K562 (cell line): Measurements from ENCODE around the gene TRIP10. TPM values are rescaled to one million over a fixed set of nuclear protein-coding genes. Genes with fewer than 3 reads are reported as not detected.

Experiments
- ADNP ChIP-seq: fragments of 200-800 bp; sonication (Bioruptor generic); IDR thresholded peaks from 2 replicates; pipeline ENCODE4 v1.6.1; 2016; ENCODE audit warnings: missing genetic modification characterization, missing compliant biosample characterization
- AFF4 ChIP-seq: sonication (generic); formaldehyde crosslinking; IDR thresholded peaks from 2 replicates; pipeline ENCODE4 v1.8.0; 2023; ENCODE audit warnings: mild to moderate bottlenecking, missing genetic modification reagents
- CBFB ChIP-seq: sonication (generic); formaldehyde crosslinking; IDR thresholded peaks from 2 replicates; pipeline ENCODE4 v1.4.0; 2020; ENCODE audit warnings: mild to moderate bottlenecking, missing genetic modification reagents
- HDGF ChIP-seq: fragments of 450-650 bp; IDR thresholded peaks from 2 replicates; pipeline ENCODE4 v1.6.1; 2016
- HLTF ChIP-seq: fragments of 450-650 bp; IDR thresholded peaks from 2 replicates; pipeline ENCODE4 v1.6.1; 2016
- KAT2B ChIP-seq: IDR thresholded peaks from one replicate; pipeline ENCODE4 v1.6.1; 2012; ENCODE audit warnings: low read depth, mild to moderate bottlenecking, control low read depth, inconsistent platforms, low read length, moderate library complexity
- KLF1 ChIP-seq: fragments of 450-650 bp; IDR thresholded peaks from 2 replicates; pipeline ENCODE4 v1.6.1; 2016; ENCODE audit warnings: missing genetic modification characterization, missing compliant biosample characterization
- MAX ChIP-seq: sonication (generic); formaldehyde crosslinking; IDR thresholded peaks from 2 replicates; pipeline ENCODE4 v1.9.0; 2022; ENCODE audit warnings: mild to moderate bottlenecking, missing genetic modification reagents
- PCBP2 ChIP-seq: fragments of 200-400 bp; formaldehyde crosslinking; IDR thresholded peaks from 2 replicates; pipeline ENCODE4 v1.6.1; 2018; ENCODE audit warnings: low read length, low read depth, mild to moderate bottlenecking, moderate library complexity; ENCODE audit not compliant: poor library complexity, severe bottlenecking
- POLR3G ChIP-seq: IDR thresholded peaks from 2 replicates; pipeline ENCODE4 v1.6.1; 2011; ENCODE audit not compliant: insufficient read length, insufficient replicate concordance; ENCODE audit errors: extremely low read depth
- SNIP1 ChIP-seq: fragments of 450-650 bp; IDR thresholded peaks from 2 replicates; pipeline ENCODE4 v1.7.1; 2017; ENCODE audit warnings: low read depth, mild to moderate bottlenecking
- SUPT5H ChIP-seq: fragments of 450-650 bp; IDR thresholded peaks from 2 replicates; pipeline ENCODE4 v1.6.1; 2016
- TEAD1 ChIP-seq, 2 experiments: fragments of 450-650 bp in 1 of 2; sonication (generic) in 1 of 2; formaldehyde crosslinking; IDR thresholded peaks; 2 replicates each; pipeline versions ENCODE4 v1.4.0 to v1.8.0; 2020 to 2022; ENCODE audit warnings: mild to moderate bottlenecking in 2 of 2, missing genetic modification reagents in 1 of 2
- TSC22D4 ChIP-seq: fragments of 450-650 bp; IDR thresholded peaks from 2 replicates; pipeline ENCODE4 v1.6.1; 2016; ENCODE audit warnings: missing genetic modification characterization, missing biosample characterization, control low read depth
- ZBTB17 ChIP-seq: fragments of 450-650 bp; formaldehyde crosslinking; IDR thresholded peaks from 2 replicates; pipeline ENCODE4 v1.4.0; 2020; ENCODE audit warnings: mild to moderate bottlenecking
- ZNF224 ChIP-seq: sonication (generic); formaldehyde crosslinking; IDR thresholded peaks from 2 replicates; pipeline ENCODE4 v1.8.0; 2022; ENCODE audit warnings: mild to moderate bottlenecking, missing genetic modification reagents
- polyA plus RNA-seq, 8 experiments: library from polyadenylated mRNA; depleted of rRNA in 4 of 8; stranded (reverse) in 5 of 8; unstranded in 3 of 8; fragments of >200 nt; fragmentation: Nextera tagmentation in 2 of 8; fragmentation: Illumina TruSeq in 1 of 8; extraction: Ambion mirVana in 2 of 8; extraction: Trizol in 1 of 8; gene quantifications; 2 replicates each; pipeline versions ENCODE4 v1.2.1 to v1.2.3, GENCODE V29; 2011 to 2014; ENCODE audit warnings: inconsistent platforms in 1 of 8, missing spikeins in 1 of 8
- total RNA-seq, 7 experiments: library from RNA; depleted of rRNA in 6 of 7; stranded (reverse); fragments of >200 nt in 6 of 7; fragmentation: Illumina TruSeq in 2 of 7; extraction: Trizol in 2 of 7; gene quantifications; 2 replicates each; pipeline versions ENCODE4 v1.2.1 to v1.2.3, GENCODE V29; 2011 to 2021; ENCODE audit warnings: low replicate concordance in 1 of 7
- TF ChIP-seq, protein P1 (sequence below), 2 experiments: fragments of 450-650 bp in 1 of 2; sonication (generic) in 1 of 2; formaldehyde crosslinking; conservative IDR thresholded peaks; 2 replicates each; pipeline versions ENCODE4 v1.4.0 to v1.8.1; 2020 to 2022; ENCODE audit warnings: mild to moderate bottlenecking in 1 of 2, missing genetic modification reagents in 1 of 2
- TF ChIP-seq, protein P2 (sequence below): fragments of 450-650 bp; IDR thresholded peaks from 2 replicates; pipeline ENCODE4 v1.6.1; 2018; ENCODE audit warnings: mild to moderate bottlenecking, low read depth; ENCODE audit not compliant: partially characterized antibody
- TF ChIP-seq, protein P3 (sequence below), 2 experiments: fragments of 450-650 bp in 1 of 2; IDR thresholded peaks; 2 replicates each; pipeline ENCODE4 v1.6.1; 2011 to 2017; ENCODE audit warnings: low read depth in 2 of 2, antibody characterized with exemption in 1 of 2, borderline replicate concordance in 1 of 2, low read length in 1 of 2, mild to moderate bottlenecking in 1 of 2, mixed read lengths in 1 of 2; ENCODE audit not compliant: control insufficient read depth in 1 of 2

Gene TRIP10
- total and polyA plus RNA-seq, 9 of the 15 experiments (the other 6 are each of a cell fraction or from before 2014, with no cell fraction given): 1.2 to 66.8 (median 36.1) TPM

- TF ChIP-seq KLF1 (tag) (no peak), SNIP1 (peak; percentile 68; the same call in 1 of the 2 replicates), MAX (CRISPR knock-in tag) (peak; percentile 85), ZNF224 (peak; percentile 95), AFF4 (CRISPR knock-in tag) (peak; percentile 53; the same call in 1 of the 2 replicates), ADNP (tag) (peak; percentile 92), POLR3G (no peak), PCBP2 (no peak), HDGF (peak; percentile 98), SUPT5H (peak; percentile 71), TSC22D4 (tag) (peak; percentile 99), ZBTB17 (CRISPR knock-in tag) (no peak), KAT2B (no peak), TEAD1 (CRISPR knock-in tag; IDR thresholded peaks at IDR 0.05) (peak in 1 of 2 experiments; percentile 91; a peak in 2 of 4 replicates), HLTF (peak; percentile 98), CBFB (CRISPR knock-in tag) (peak; percentile 96)
- TF ChIP-seq, protein P1, sequence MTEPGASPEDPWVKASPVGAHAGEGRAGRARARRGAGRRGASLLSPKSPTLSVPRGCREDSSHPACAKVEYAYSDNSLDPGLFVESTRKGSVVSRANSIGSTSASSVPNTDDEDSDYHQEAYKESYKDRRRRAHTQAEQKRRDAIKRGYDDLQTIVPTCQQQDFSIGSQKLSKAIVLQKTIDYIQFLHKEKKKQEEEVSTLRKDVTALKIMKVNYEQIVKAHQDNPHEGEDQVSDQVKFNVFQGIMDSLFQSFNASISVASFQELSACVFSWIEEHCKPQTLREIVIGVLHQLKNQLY (CRISPR knock-in tag; conservative IDR thresholded peaks at IDR 0.05): 0 out of 4 replicates have a peak, but pooled peaks of 1 of the 2 experiments have one; percentile 65
- TF ChIP-seq, protein P2, sequence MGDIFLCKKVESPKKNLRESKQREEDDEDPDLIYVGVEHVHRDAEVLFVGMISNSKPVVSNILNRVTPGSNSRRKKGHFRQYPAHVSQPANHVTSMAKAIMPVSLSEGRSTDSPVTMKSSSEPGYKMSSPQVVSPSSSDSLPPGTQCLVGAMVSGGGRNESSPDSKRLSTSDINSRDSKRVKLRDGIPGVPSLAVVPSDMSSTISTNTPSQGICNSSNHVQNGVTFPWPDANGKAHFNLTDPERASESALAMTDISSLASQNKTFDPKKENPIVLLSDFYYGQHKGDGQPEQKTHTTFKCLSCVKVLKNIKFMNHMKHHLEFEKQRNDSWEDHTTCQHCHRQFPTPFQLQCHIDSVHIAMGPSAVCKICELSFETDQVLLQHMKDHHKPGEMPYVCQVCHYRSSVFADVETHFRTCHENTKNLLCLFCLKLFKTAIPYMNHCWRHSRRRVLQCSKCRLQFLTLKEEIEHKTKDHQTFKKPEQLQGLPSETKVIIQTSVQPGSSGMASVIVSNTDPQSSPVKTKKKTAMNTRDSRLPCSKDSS: peak; percentile 74
- TF ChIP-seq, protein P3, sequence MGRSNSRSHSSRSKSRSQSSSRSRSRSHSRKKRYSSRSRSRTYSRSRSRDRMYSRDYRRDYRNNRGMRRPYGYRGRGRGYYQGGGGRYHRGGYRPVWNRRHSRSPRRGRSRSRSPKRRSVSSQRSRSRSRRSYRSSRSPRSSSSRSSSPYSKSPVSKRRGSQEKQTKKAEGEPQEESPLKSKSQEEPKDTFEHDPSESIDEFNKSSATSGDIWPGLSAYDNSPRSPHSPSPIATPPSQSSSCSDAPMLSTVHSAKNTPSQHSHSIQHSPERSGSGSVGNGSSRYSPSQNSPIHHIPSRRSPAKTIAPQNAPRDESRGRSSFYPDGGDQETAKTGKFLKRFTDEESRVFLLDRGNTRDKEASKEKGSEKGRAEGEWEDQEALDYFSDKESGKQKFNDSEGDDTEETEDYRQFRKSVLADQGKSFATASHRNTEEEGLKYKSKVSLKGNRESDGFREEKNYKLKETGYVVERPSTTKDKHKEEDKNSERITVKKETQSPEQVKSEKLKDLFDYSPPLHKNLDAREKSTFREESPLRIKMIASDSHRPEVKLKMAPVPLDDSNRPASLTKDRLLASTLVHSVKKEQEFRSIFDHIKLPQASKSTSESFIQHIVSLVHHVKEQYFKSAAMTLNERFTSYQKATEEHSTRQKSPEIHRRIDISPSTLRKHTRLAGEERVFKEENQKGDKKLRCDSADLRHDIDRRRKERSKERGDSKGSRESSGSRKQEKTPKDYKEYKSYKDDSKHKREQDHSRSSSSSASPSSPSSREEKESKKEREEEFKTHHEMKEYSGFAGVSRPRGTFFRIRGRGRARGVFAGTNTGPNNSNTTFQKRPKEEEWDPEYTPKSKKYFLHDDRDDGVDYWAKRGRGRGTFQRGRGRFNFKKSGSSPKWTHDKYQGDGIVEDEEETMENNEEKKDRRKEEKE (IDR thresholded peaks at IDR 0.05; ENCODE audit: borderline replicate concordance in 1 of 2, control insufficient read depth in 1 of 2, low read depth in 2 of 2, low read length in 1 of 2): peak; percentile 39 to 83; a peak in 3 of 4 replicates
These were observed 22.0 kb upstream of the TRIP10 start (continued) for GRCh38 chr19:6717441-6717971.
